Measurements from ENCODE around the gene RNPEPL1.

The RNPEPL1 gene

DNA sequence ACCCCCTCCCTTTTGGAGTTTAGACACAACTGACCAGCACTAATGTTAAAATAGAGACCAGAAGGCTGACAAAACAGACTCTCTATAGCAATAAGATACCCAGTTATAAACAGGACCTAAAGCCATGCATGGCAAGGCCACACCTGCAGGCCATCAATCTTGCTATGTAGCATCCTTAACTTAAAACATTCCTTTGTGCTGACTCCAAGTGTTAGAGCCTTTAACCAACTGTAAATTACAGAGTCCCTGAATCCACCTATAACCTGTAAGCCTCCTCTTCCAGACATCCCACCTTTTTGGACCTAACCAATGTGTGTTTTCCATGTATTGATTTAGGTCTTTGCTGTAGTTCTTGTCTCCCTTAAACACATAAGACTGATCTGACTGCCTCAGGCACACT lies 28.4 kb upstream of the RNPEPL1 start:
- DNase-seq (ENCODE audit: low read depth) = no peak
- H3K4me3 ChIP-seq (ENCODE audit: low read depth, low read length) = no peak overlapping the region
- in situ Hi-C loops (cut with HindIII; ENCODE audit: low sequenced_read_pairs) = loop anchor here (5.0 kb wide), 1 partner anchor 68 kb away; no protein-coding TSS in a partner anchor
- TF ChIP-seq, protein P1, sequence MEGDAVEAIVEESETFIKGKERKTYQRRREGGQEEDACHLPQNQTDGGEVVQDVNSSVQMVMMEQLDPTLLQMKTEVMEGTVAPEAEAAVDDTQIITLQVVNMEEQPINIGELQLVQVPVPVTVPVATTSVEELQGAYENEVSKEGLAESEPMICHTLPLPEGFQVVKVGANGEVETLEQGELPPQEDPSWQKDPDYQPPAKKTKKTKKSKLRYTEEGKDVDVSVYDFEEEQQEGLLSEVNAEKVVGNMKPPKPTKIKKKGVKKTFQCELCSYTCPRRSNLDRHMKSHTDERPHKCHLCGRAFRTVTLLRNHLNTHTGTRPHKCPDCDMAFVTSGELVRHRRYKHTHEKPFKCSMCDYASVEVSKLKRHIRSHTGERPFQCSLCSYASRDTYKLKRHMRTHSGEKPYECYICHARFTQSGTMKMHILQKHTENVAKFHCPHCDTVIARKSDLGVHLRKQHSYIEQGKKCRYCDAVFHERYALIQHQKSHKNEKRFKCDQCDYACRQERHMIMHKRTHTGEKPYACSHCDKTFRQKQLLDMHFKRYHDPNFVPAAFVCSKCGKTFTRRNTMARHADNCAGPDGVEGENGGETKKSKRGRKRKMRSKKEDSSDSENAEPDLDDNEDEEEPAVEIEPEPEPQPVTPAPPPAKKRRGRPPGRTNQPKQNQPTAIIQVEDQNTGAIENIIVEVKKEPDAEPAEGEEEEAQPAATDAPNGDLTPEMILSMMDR (IDR thresholded peaks at IDR 0.05; ENCODE audit: low read depth, low read length, missing control alignments) = no peak

DNA sequence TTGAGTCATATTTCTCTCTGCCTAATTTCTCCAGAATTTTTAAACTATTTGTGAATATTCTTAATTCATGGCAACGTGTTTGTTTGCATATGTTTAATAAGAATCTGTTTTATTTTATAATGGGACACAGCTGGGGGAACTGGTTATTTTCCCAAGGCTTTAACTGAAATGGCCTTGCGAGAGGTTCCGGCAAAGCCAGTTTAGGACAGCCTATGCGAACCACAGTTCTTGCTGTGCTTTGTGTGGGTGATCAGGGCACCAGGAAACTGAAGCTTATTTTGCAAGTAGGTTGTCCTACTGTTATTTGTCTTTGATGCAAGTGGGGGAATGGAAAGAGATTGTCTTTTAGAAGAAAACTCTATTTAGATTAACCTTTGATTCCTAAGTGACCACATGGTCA lies 17.0 kb upstream of the RNPEPL1 start:
- no peak overlapping the region for H3K4me3 ChIP-seq (ENCODE audit: low read depth, low read length)
- no peak for DNase-seq (ENCODE audit: low read depth)
- TF ChIP-seq, protein P1 (IDR thresholded peaks at IDR 0.05; ENCODE audit: low read depth, low read length, missing control alignments) = no peak
- in situ Hi-C loops (cut with HindIII; ENCODE audit: low sequenced_read_pairs) = no loop called here

GRCh38 chr2:240551811-240552210 lies 16.5 kb upstream of the RNPEPL1 start:
- H3K4me3 ChIP-seq (ENCODE audit: low read depth, low read length) = no peak overlapping the region
- no peak for DNase-seq (ENCODE audit: low read depth)
- in situ Hi-C loops (cut with HindIII; ENCODE audit: low sequenced_read_pairs) = no loop called here
- TF ChIP-seq, protein P1 (IDR thresholded peaks at IDR 0.05; ENCODE audit: low read depth, low read length, missing control alignments) = no peak

DNA sequence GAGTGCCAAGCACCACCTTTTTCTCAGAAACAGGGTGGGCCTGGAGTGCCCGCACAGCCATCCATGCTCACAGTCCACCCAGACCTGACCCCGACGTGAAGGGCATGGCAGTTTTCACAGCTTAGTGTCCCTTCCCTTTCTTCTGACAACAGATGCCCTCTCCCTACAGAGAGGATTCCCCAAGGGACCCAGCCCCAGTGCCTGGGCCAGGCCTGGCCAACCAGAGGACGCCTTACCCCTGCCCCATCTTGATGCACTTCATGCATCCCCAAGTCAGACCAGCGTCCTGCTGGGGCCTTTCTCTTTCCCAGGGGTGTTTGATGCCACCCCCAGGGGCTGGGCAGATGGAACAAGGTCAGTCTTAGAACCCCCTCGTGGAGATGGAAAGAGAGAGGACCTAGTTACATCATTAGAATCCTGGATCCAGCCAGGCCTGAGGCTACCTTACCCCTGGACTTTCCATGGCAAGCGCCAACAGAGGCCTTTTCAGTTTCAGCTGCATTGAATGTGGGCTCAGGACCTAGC lies 14.3 kb upstream of the RNPEPL1 start:
- in situ Hi-C loops (cut with HindIII; ENCODE audit: low sequenced_read_pairs) = no loop called here
- DNase-seq (ENCODE audit: low read depth) = no peak
- H3K4me3 ChIP-seq (ENCODE audit: low read depth, low read length) = no peak overlapping the region
- TF ChIP-seq, protein P1 (IDR thresholded peaks at IDR 0.05; ENCODE audit: low read depth, low read length, missing control alignments) = no peak

DNA sequence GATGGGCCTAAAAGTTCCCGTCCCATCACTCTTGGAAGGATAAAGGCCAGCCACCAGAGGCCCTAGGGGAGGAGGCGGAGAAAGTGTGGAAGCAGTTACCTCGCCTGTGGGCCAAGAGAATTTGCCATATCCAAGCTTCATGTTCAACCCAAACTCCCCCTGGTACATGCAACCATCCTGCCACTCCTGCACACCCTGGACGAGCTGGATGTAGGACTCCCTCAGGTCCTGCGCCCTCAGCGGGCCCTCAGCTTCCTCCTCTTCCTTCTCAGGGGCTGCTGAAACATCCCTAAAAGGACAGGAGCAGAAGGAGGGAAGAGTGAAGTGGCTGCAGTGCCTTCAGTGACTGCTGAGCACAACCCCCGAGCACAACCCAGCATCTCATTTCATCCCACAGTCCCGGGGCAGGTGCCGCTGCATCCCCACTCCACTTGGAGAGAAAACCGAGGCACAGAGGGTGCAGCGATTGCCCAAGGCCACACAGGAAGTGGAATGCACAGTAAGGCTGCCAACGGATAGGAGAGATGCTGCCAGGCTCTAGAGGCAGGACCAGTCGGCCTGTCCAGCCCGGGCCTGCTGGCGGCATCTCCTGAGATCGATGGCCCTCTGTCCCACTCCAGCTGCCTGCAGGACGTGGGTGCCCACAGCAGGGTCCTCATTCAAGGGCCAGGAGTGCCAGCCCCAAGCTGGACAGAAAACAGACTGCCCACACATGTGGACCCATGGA lies 13.4 kb upstream of the RNPEPL1 start:
- no peak for DNase-seq (ENCODE audit: low read depth)
- in situ Hi-C loops (cut with HindIII; ENCODE audit: low sequenced_read_pairs) = no loop called here
- TF ChIP-seq, protein P1 (IDR thresholded peaks at IDR 0.05; ENCODE audit: low read depth, low read length, missing control alignments) = no peak
- no peak overlapping the region for H3K4me3 ChIP-seq (ENCODE audit: low read depth, low read length)

DNA sequence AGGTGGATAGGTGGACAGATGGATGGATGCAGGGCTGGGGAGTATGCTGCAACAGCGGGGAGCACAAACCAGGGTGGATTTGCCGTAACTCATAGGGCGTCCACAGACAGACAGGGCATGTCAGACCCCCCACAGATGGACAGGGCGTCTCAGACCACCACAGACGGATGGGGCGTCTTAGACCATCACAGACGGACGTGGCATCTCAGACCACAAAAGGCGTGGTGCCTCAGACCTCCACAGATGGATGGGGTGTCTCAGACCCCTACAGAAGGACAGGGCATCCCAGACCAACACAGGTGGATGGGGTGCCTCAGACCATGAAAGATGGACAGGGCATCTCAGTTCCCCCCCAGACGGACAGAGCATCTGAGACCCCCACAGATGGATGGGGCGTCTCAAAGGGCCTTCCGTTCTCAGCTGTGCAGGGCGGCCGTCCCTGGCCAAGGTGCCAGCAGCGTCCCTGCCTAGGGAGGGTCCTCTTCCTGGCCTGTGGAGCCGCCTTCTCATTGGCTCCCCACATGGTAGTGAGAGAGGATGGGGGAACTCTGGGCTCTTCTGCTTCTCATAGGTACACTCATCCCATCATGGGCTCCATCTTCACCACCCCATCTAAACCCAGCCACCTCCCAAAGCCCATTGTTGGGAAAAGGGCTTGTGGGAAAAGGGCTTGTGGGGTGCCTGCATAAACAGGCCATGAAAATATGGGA lies 12.6 kb upstream of the RNPEPL1 start:
- H3K4me3 ChIP-seq (ENCODE audit: low read depth, low read length) = no peak overlapping the region
- no peak for DNase-seq (ENCODE audit: low read depth)
- TF ChIP-seq, protein P1 (IDR thresholded peaks at IDR 0.05; ENCODE audit: low read depth, low read length, missing control alignments) = no peak
- in situ Hi-C loops (cut with HindIII; ENCODE audit: low sequenced_read_pairs) = no loop called here
